A549 treated with AZD2906 at 1 μM for 4 hours (cell line): ENCODE results near the gene ZNF549. TPM values are rescaled to one million over a fixed set of nuclear protein-coding genes. Genes with fewer than 3 reads are reported as not detected.

Experiments used
- total RNA-seq: library from RNA; stranded (reverse); fragments of 200-300 nt; extraction: Qiagen RNA extraction; gene quantifications from 5 replicates; pipeline ENCODE4 v1.2.3, GENCODE V29; 2022

ZNF549 gene
- total RNA-seq = 1.3 to 2.0 TPM (median 1.6 TPM) in 5 replicates

DNA sequence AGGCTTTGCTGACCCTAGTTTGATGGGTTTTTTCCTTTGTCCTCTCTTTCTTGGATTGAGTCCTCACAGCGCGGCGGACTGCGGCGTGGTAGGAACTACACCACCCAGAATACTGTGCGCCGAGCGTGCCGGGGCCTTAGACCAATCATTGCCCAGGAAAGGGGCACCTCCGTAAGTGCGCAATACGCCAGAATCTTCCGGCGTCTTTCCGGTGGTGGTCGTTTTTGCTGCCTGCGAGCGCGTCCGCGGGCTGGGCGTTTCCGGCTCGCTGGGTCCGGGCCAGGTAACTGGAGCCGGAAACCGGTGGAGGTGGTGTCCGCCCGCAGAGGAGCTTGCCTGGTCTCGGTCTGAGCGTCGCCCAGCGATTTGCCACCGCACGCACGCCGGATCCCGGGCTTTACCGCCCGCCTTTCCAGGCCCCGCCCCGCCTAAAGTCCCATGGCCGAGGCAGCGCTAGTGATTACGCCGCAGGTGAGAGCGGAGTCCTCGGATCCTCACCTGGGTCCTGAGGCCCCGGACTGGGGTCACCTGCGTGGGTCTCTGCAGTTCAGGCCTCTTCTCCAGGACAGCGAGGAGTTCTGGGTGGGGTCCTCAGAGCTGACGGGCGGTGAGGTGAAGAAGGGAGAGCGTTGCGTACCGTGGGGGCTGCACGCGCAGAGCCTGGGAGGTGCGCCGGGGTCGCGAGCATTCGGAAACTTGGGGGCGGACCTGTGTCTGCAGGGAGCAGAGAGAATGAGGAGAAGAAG is at the start of gene ZNF549:
ZNF549 (plus strand) TSS at position 221 of the 746 bp plus-strand sequence; CDS start at position 439, 218 bp downstream.

DNA sequence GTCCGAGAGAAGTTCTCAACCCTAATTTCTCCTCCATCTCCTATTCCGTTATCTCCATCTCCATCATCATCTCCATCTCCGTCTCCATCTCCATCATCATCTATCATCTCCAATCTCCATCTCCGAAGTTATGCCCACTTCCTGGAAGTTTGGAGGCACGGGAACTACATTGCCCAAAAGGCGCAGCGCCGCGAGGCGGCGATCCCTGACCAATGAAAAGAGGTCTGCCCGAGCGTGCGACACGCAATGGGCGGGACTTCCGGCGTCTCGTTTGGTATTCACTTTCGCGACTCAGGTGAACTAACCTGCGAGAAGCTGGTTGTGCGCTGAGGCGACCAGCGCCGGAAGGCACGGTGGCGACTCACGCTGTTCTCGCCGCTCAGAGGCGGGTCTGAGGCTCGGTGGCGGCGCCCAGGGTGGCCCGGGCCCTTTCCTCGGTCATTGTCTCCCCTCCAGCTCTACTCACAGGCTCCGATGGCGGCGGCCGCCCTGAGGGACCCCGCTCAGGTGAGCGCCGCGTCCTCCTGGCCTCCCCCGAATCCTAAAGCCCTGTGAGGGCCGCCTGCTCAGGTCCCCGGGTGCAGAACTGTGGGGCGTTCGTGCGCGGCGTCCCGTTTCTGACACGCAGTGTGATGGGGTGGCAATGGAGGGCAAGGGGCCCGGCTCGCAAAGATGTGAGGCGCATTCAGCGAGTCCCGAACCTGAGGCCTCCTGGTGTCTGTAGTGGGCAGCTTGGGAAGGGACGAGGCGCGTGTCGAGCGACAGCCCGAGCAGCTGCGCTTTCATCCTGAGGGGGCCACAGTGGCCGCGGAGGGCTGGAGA is 39.5 kb upstream of the ZNF549 start, which contains the start of gene ZNF419:
ZNF419 (plus strand) TSS at position 274 of the 822 bp plus-strand sequence; CDS start at position 475, 201 bp downstream.

DNA sequence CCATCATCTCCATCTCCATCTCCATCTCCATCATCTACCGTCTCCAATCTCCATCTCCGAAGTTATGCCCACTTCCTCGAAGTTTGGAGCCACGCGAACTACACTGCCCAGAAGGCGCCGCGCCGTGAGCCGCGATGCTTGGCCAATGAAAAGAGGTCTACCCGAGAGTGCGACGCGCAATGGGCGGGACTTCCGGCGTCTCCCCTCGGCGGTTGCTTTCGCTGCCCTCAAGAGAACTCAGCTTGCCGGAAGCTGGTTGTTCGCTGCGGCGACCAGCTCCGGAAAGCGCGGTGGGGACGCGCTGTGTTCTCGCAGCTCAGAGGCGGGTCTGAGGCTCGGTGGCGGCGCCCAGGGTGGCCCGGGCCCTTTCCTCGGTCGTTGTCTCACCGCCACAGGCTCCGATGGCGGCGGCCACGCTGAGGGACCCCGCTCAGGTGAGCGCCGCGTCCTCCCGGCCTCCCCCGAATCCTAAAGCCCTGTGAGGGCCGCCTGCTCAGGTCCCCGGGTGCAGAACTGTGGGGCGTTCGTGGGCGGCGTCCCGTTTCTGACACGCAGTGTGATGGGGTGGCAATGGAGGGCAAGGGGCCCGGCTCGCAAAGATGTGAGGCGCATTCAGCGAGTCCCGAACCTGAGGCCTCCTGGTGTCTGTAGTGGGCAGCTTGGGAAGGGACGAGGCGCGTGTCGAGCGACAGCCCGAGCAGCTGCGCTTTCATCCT is 27.3 kb upstream of the ZNF549 start, which contains the start of gene ZNF773:
ZNF773 (plus strand) TSS at position 259 of the 716 bp plus-strand sequence; CDS start at position 402, 143 bp downstream.

DNA sequence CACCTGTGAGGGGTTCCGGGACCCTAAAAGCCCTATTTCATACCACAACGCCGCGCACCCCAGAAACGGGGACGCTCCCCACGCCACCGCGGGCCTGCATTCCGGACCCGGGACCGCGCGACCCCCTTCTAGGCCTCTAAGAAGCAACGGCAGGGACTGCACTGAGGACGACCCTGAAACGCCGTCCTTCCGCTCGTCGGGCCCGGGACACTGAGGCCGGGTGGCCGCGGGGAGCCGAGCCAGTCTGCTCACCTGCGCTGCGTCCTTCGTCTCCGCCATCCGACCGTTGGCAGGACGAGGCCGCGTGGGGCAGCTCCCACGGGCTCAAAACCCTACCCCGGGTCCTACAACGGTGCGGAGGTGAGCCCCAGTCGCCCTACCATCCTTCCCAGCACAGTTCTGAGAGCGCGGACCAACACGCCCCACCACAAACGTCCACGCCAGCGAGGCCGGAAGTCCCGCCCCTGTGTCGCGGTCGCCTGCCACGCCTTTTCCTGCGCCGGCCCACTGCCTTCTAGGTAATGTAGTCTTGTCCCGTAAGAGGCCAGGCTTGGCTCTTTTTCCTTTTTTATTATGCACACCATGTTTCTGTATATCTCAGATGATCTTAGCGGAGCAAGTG is 32.4 kb downstream of the ZNF549 start, which contains the start of gene ZNF550:
ZNF550 (minus strand) TSS at position 460 of the 622 bp plus-strand sequence; CDS start at position 279, 181 bp downstream.

DNA sequence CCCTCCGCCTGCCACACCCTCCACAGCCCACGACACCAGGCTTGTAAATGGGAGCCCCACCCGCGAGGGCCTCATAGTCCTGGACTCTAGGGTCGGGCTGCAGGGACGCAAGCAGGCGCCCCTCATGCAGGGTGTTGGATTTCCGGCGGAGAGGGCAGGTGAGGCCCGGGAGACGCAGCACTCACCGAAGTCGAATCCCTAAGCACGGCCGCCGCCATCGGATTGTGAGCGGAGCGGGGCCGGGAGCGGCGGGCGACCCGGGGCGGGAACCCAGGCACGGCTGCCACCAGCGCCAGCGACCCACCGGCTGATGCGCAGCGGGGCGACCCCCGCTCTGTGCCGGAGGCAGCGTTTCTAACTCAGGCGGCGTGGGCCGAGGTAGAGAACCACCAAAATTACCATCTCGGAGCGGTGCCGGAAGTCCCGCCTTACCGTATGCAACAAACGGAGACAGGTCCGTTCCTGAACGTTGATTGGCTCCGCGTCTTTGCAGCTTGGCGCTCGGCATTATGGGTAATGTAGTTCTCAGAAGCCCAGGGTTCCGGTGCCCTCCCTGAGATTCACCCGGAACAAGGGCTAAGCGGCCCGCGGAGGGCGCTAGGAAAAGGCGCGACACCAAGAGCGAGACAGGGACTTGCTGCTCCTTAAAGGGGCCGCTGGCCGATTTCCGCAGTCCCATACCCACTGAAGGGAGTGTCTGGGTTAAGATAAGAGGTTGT is 51.5 kb downstream of the ZNF549 start, which contains the start of gene ZNF416:
ZNF416 (minus strand) TSS at position 425 of the 719 bp plus-strand sequence; CDS start at position 218, 207 bp downstream.

DNA sequence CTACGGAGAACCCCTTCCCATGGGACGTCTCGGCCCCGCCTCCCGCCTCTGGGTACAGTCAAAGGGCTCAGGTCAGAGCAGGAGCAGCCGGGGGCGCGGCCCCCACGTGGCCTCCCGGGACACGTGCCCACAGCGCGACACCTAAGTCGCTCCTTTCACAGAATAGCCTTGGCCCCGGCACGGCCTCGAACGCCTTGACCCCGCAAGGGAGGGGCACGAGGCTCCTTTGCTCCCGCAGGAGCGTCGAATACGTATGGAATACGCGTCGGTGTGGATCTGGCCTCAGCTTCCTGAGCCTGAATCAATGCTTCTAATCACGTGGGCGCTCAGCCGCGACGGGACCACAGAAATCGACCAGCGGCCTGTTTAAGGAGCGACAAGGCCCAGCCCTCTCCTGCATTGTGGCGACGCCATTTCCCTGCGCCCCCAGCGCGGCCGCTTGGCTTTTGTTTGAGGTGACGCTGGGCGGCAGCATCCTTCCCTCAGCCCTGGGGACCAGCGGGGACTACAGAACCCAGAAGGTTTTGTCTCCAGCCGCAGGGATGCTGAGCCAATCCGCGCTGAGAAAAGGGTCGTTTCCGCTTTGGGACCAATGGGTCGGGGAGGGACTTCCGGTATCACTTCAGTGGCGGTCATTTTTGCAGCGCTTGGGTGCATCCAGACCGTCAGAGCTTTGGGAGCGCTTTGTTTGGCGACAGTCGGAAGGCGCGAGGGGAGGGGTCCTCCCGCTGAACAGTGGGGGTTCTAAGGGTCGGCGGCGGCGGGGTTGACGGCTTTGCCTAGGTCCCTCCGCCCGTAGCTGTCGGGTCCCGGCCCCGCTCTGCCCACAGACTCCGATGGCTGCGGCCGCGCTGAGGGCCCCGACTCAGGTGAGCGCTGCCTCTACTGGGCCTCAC is 56.6 kb downstream of the ZNF549 start, which contains the start of gene ZIK1:
ZIK1 (plus strand) TSS at position 625 of the 896 bp plus-strand sequence; CDS start at position 837, 212 bp downstream.

DNA sequence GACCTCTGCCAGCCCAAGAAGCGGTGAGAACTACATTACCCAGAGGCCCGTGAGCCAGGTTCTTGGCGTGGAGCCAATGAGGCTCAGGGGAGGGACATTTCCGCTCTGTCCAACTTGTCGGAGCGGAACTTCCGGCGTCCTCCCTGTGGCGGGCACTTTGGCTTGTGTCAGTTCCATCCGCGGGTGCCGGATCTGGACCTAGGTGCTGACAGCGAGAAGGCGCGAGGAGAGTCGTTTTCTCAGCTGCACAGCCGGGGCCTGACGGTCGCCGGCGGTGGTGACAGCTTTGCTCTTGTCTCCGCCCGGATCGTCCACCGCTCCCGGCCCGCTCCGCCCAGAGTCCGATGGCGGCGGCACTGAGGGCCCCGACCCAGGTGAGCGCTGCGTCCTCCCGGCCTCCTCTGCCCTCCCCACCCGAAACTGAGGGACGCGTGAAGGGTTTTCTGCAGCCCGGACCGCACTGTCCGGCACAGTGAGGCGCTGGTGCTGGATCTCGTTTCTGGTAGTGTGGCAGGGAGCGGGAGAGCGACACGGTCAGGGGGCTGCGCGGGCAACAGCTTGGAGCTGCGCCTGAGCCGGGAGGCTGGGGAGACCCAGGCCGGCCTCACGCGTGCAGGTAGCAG is 72.7 kb downstream of the ZNF549 start, which contains the start of gene ZNF530:
ZNF530 (plus strand) TSS at position 125 of the 623 bp plus-strand sequence. CDS start 4,461 bp downstream, outside the sequence.

Other genes with a start within 250 kb of the ZNF549 start
- gene ZNF460, start 246.9 kb upstream of the ZNF549 start, total RNA-seq = 0.84 to 1.2 TPM (median 0.95 TPM) in 5 replicates
- 1.3 to 2.0 TPM (median 1.4 TPM) in 5 replicates for gene ZNF543, start 206.9 kb upstream of the ZNF549 start, total RNA-seq
- 1.8 to 2.5 TPM (median 2.0 TPM) in 5 replicates for gene ZNF304, start 176.1 kb upstream of the ZNF549 start, total RNA-seq
- 12.7 to 15.4 TPM (median 14.8 TPM) in 5 replicates for gene TRAPPC2B, start 163.8 kb upstream of the ZNF549 start, total RNA-seq
- 1.00 to 1.9 TPM (median 1.1 TPM) in 5 replicates for gene ZNF547, start 163.8 kb upstream of the ZNF549 start, total RNA-seq
- gene ZNF548, start 137.5 kb upstream of the ZNF549 start, total RNA-seq = 2.9 to 4.1 TPM (median 3.7 TPM) in 5 replicates
- gene ZNF17, start 116.2 kb upstream of the ZNF549 start, total RNA-seq = 4.3 to 7.3 TPM (median 5.2 TPM) in 5 replicates
- 14.6 to 15.7 TPM (median 15.2 TPM) in 5 replicates for gene ZNF749, start 92.0 kb upstream of the ZNF549 start, total RNA-seq
- gene VN1R1, start 70.2 kb upstream of the ZNF549 start, total RNA-seq = 0.03 to 0.07 TPM (median 0.05 TPM) in 4 of 5 replicates, not detected in the other
- gene ZNF772, start 49.8 kb upstream of the ZNF549 start, total RNA-seq = 0.85 to 1.8 TPM (median 1.6 TPM) in 5 replicates
- gene ZNF419, start 39.6 kb upstream of the ZNF549 start, total RNA-seq = 5.6 to 7.5 TPM (median 6.5 TPM) in 5 replicates
- 4.4 to 6.5 TPM (median 5.2 TPM) in 5 replicates for gene ZNF773, start 27.4 kb upstream of the ZNF549 start, total RNA-seq
- gene ZNF550, start 32.5 kb downstream of the ZNF549 start, total RNA-seq = 2.8 to 3.9 TPM (median 3.4 TPM) in 5 replicates
- gene ZNF416, start 51.6 kb downstream of the ZNF549 start, total RNA-seq = 3.9 to 4.7 TPM (median 4.4 TPM) in 5 replicates
- gene ZIK1, start 56.8 kb downstream of the ZNF549 start, total RNA-seq = 0.07 TPM in 1 of 5 replicates, not detected in the others
- gene ZNF530, start 72.5 kb downstream of the ZNF549 start, total RNA-seq = 4.8 to 6.2 TPM (median 5.4 TPM) in 5 replicates
- gene ZNF134, start 86.9 kb downstream of the ZNF549 start, total RNA-seq = 7.3 to 9.0 TPM (median 8.3 TPM) in 5 replicates
- 5.3 to 6.4 TPM (median 6.2 TPM) in 5 replicates for gene ZNF211, start 105.8 kb downstream of the ZNF549 start, total RNA-seq
- gene ZSCAN4, start 141.6 kb downstream of the ZNF549 start, total RNA-seq = not detected in 5 replicates
- 4.7 to 5.6 TPM (median 5.2 TPM) in 5 replicates for gene ZNF551, start 154.6 kb downstream of the ZNF549 start, total RNA-seq
- gene ZNF154, start 181.8 kb downstream of the ZNF549 start, total RNA-seq = not detected in 5 replicates
- 0.84 to 1.1 TPM (median 1.0 TPM) in 5 replicates for gene ZNF671, start 200.3 kb downstream of the ZNF549 start, total RNA-seq
- 4.8 to 5.8 TPM (median 5.4 TPM) in 5 replicates for gene ZNF776, start 219.5 kb downstream of the ZNF549 start, total RNA-seq
- 6.0 to 6.9 TPM (median 6.5 TPM) in 5 replicates for gene ZNF586, start 242.3 kb downstream of the ZNF549 start, total RNA-seq